Measurements from ENCODE around the gene VASP.

Gene VASP

DNA sequence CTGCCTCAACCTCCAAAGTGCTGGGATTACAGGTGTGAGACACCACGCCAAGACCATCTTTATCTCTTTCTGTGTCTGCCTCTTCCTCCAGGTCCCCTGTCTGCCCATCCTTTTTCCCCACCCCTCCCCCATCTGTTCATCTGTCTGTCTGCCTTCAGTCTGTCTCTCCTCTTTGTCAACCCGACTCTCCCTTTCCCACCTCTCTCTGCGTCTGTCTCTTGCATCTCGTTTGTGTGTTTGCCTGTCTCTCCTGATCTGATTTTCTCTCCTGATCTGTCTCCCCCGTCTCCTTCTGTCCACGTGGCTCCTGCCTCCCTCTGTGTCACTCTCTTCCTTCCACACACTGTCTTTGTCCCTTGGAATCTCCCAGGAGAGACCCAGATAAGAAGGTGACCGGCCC, 10.0 kb downstream of the VASP start:
- Histone ChIP-seq H3K27ac (no peak overlapping the region), H3K4me3 (no peak overlapping the region)
- DNase-seq (ENCODE audit: low spot score), result no peak
- TF ChIP-seq, protein P1, sequence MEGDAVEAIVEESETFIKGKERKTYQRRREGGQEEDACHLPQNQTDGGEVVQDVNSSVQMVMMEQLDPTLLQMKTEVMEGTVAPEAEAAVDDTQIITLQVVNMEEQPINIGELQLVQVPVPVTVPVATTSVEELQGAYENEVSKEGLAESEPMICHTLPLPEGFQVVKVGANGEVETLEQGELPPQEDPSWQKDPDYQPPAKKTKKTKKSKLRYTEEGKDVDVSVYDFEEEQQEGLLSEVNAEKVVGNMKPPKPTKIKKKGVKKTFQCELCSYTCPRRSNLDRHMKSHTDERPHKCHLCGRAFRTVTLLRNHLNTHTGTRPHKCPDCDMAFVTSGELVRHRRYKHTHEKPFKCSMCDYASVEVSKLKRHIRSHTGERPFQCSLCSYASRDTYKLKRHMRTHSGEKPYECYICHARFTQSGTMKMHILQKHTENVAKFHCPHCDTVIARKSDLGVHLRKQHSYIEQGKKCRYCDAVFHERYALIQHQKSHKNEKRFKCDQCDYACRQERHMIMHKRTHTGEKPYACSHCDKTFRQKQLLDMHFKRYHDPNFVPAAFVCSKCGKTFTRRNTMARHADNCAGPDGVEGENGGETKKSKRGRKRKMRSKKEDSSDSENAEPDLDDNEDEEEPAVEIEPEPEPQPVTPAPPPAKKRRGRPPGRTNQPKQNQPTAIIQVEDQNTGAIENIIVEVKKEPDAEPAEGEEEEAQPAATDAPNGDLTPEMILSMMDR (IDR thresholded peaks at IDR 0.05), result no peak

DNA sequence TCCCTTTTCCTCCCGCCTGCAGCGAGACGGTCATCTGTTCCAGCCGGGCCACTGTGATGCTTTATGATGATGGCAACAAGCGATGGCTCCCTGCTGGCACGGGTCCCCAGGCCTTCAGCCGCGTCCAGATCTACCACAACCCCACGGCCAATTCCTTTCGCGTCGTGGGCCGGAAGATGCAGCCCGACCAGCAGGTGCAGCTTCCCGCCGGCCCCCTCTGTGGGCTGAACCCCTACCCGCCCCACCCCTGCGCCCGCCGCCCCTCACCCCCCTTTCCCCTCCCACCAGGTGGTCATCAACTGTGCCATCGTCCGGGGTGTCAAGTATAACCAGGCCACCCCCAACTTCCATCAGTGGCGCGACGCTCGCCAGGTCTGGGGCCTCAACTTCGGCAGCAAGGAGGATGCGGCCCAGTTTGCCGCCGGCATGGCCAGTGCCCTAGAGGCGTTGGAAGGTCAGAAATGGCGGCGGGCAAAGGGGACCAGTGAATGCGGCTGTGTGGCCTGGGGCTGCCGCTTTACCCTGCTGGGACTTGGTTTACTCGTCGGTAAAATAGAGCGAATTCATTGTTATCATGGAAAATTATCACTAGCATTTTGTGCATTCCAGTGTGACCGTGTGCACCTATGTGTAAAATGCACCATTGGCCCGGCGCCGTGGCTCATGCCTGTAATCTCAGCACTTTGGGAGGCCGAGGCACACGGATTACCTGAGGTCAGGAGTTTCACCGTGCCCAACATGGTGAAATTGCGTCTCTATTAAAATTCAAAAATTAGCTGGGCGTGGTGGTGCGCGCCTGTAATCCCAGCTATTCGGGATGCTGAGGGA, 10.6 kb downstream of the VASP start:
- Histone ChIP-seq H3K27ac (no peak overlapping the region), H3K4me3 (no peak overlapping the region)
- TF ChIP-seq, protein P1 (IDR thresholded peaks at IDR 0.05), result no peak
- DNase-seq (ENCODE audit: low spot score), result no peak

DNA sequence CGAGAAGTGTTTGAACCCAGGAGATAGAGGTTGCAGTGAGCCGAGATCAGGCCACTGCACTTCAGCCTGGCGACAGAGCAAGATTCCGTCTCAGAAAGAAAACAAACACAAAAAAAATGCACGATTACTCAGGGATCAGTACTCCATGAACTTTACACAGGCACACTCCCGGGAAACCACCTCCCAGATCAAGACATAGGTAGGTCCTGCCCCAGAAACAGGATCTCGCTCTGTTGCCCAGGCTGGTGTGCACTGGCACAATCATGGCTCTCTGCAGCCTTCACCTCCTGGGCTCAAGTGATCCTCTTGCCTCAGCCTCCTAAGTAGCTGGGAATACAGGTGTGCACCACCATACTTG, 11.2 kb downstream of the VASP start:
- TF ChIP-seq, protein P1 (IDR thresholded peaks at IDR 0.05), result no peak
- Histone ChIP-seq H3K4me3 (no peak overlapping the region), H3K27ac (no peak overlapping the region)
- DNase-seq (ENCODE audit: low spot score), result no peak

DNA sequence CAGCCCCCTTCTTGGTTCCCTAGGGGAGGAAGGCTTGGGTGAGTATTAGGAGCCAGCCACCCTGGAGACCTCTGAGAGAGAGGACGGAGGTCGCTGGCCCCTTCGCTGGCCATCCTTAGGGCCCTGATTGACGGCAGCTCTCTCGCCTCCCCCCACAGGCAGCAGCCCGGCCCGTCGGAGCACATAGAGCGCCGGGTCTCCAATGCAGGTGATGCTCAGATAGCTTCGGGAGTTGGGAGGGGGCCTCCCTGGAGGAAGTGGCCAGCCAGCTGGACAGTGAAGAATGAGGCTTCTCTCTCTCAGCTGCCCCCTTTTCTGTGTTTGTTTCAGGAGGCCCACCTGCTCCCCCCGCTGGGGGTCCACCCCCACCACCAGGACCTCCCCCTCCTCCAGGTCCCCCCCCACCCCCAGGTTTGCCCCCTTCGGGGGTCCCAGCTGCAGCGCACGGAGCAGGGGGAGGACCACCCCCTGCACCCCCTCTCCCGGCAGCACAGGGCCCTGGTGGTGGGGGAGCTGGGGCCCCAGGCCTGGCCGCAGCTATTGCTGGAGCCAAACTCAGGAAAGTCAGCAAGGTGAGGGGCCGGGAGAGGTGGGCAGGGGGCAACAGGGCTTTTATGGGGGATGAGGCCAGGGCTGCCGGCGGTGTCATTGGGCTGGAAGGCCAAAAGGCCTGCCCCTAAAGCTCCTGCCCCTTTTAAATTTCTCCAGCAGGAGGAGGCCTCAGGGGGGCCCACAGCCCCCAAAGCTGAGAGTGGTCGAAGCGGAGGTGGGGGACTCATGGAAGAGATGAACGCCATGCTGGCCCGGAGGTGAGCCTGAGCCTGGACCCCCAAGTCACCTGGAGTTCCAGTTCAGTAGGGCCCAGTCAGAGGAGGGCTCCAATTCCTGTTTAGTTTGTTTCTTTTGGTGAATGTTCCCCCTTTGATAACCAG, 15.0 kb downstream of the VASP start:
- no peak overlapping the region for H3K27ac ChIP-seq
- no peak for DNase-seq (ENCODE audit: low spot score)
- H3K4me3 ChIP-seq, result no peak overlapping the region
- TF ChIP-seq, protein P1 (IDR thresholded peaks at IDR 0.05), result no peak

DNA sequence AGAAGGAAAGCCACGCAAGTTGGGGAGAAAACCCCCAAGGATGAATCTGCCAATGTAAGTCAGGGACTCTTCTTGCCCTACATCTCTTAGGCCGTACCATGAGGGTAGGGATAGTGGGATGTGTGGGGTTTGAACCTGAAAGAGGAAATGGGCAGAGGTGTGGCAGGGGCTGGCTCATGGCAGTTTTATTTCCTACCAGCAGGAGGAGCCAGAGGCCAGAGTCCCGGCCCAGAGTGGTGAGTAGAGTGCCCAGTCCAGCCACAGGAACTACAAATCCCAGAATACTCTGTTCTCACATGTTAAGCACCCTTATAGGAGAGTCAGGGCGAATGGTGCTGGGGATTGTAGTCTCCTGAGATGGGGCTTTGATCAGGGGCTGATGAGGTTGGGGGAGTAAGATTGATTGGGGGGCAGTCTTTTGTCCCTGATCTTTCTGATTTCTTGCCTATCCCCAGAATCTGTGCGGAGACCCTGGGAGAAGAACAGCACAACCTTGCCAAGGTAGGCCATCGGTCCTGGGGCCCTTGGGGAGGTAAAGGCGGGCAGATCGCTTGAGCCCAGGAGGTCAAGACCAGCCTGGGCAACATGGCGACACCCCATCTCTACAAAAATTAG, 16.5 kb downstream of the VASP start:
- Histone ChIP-seq H3K27ac (peak overlapping the region in 1 of 2 donors; percentile 49), H3K4me3 (no peak overlapping the region)
- DNase-seq (ENCODE audit: low spot score), result peak; percentile 88
- TF ChIP-seq, protein P1 (IDR thresholded peaks at IDR 0.05), result peak; percentile 86

DNA sequence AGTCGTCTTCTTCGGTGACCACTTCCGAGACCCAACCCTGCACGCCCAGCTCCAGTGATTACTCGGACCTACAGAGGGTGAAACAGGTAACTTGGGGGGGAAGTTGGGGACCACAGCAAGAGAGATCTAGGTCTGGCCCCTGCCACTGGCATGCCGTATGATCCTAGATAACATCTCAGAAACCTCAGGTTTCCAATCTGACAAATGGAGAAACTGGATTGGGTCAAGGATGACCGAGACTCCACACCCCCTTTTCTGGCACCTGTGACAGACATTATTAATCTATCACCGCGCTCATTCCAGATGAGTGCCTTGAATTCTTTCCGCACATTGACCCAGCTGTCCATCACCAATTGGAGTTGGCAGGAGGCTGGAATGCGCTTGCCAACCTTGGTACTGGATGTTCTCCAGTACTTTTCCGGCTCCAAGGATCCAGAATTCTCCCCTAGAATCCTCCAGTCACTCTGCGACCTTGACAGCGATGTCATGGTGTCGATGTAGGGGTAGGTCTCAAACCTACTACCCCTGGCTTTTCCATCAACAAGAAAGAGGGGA, 17.4 kb downstream of the VASP start:
- no peak for DNase-seq (ENCODE audit: low spot score)
- peak overlapping the region in 1 of 2 donors; percentile 29 for H3K27ac ChIP-seq
- TF ChIP-seq, protein P1 (IDR thresholded peaks at IDR 0.05), result no peak

More for the DNA sequence above, 17.4 kb downstream of the VASP start:
- H3K4me3 ChIP-seq, result no peak overlapping the region

Data from coronary artery (tissue), 2 donors.